ENCODE data around the gene MFAP4. TPM values are rescaled to one million over a fixed set of nuclear protein-coding genes. Genes with fewer than 3 reads are reported as not detected.

The MFAP4 gene
- total RNA-seq, 3 donors from 2014 or later: 45.5 to 186 (median 116) TPM

- peak; percentile 59 to 76 (median 64) for TF ChIP-seq POLR2AphosphoS5 (IDR thresholded peaks at IDR 0.05)
- TF ChIP-seq POLR2A (IDR thresholded peaks at IDR 0.05): no peak
- H3K36me3 ChIP-seq: peaks cover 7% of the 10 kb centered on the region
- peak overlapping the region; percentile 90 to 98 for H3K27ac ChIP-seq
- H3K4me3 ChIP-seq: peak overlapping the region; percentile 0 to 46 (median 20)
- peaks cover 17 to 36% of the 10 kb centered on the region in 2 donors for H3K4me1 ChIP-seq
- no peaks in the 10 kb centered on the region for H3K9me3 ChIP-seq
- peak in 1 of 2 donors; percentile 89 for DNase-seq (ENCODE audit: low spot score in 2 of 2)
- H3K27me3 ChIP-seq: no peaks in the 10 kb centered on the region
- intact Hi-C loops (cut with DNase I; ENCODE audit: low total_unique reads): no loop called here
Observed at GRCh38 chr17:19384723-19385391, 2.1 kb downstream of the MFAP4 start.

DNA sequence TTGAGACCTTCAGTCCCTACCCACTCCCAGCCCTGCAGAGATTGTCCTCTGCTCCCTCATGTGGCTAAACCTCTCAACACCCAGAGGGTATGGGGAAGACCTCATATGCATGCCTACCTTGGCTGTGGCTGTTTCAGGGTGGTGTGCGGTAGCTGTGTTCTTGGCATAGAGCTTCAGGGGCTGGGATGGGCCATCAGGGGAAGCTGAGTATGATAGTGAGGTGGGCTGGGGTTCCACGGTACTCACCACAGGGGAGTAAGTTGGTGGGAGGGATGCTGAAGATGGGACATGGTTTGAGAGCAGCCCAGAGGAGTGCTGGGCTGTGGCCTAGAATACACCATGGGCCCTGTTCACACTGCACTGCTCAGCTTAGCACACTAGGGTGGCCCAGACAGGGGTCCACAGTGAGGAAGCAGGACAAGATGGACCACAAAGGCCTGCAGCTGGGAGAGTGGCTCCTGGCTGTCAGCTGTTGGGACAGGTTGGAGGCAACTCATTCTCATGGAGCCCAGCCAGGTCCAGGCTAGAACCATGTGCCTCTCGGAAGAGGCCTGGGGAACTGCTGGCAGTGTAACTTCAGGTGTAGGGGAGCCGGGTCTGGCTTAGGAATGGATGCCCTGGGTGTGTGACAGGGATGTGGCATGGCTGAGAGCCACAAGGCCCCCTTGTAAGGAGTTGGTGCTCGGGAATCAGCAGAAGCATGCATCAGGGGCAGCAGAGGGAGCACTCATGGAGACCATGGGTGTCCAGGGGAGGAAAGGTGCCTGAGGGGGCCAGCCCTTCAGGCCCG, 3.1 kb downstream of the MFAP4 start:
- DNase-seq (ENCODE audit: low spot score in 2 of 2): no peak
- peaks cover 24 to 37% of the 10 kb centered on the region in 2 donors for H3K4me1 ChIP-seq

GRCh38 chr17:19382531-19383444, 4.2 kb downstream of the MFAP4 start:
- no peaks in the 10 kb centered on the region for H3K27me3 ChIP-seq
- intact Hi-C loops (cut with DNase I; ENCODE audit: low total_unique reads): no loop called here
- TF ChIP-seq, protein P1, sequence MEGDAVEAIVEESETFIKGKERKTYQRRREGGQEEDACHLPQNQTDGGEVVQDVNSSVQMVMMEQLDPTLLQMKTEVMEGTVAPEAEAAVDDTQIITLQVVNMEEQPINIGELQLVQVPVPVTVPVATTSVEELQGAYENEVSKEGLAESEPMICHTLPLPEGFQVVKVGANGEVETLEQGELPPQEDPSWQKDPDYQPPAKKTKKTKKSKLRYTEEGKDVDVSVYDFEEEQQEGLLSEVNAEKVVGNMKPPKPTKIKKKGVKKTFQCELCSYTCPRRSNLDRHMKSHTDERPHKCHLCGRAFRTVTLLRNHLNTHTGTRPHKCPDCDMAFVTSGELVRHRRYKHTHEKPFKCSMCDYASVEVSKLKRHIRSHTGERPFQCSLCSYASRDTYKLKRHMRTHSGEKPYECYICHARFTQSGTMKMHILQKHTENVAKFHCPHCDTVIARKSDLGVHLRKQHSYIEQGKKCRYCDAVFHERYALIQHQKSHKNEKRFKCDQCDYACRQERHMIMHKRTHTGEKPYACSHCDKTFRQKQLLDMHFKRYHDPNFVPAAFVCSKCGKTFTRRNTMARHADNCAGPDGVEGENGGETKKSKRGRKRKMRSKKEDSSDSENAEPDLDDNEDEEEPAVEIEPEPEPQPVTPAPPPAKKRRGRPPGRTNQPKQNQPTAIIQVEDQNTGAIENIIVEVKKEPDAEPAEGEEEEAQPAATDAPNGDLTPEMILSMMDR (IDR thresholded peaks at IDR 0.05): no peak
- no peak for TF ChIP-seq POLR2AphosphoS5 (IDR thresholded peaks at IDR 0.05)
- no peak for TF ChIP-seq POLR2A (IDR thresholded peaks at IDR 0.05)
- peaks cover 7% of the 10 kb centered on the region for H3K36me3 ChIP-seq
- H3K4me3 ChIP-seq: no peak overlapping the region
- no peak for DNase-seq (ENCODE audit: low spot score in 2 of 2)
- H3K4me1 ChIP-seq: peaks cover 21 to 27% of the 10 kb centered on the region in 2 donors
- peak overlapping the region; percentile 66 to 90 for H3K27ac ChIP-seq
- H3K9me3 ChIP-seq: no peaks in the 10 kb centered on the region

More for the DNA sequence above, 3.1 kb downstream of the MFAP4 start:
- TF ChIP-seq POLR2A (IDR thresholded peaks at IDR 0.05): no peak
- TF ChIP-seq, protein P1 (IDR thresholded peaks at IDR 0.05): no peak
- TF ChIP-seq POLR2AphosphoS5 (IDR thresholded peaks at IDR 0.05): no peak
- Histone ChIP-seq H3K4me3 (no peak overlapping the region), H3K27me3 (no peaks in the 10 kb centered on the region), H3K36me3 (peaks cover 7% of the 10 kb centered on the region), H3K9me3 (no peaks in the 10 kb centered on the region), H3K27ac (peak overlapping the region; percentile 90 to 98)
- intact Hi-C loops (cut with DNase I; ENCODE audit: low total_unique reads): no loop called here

DNA sequence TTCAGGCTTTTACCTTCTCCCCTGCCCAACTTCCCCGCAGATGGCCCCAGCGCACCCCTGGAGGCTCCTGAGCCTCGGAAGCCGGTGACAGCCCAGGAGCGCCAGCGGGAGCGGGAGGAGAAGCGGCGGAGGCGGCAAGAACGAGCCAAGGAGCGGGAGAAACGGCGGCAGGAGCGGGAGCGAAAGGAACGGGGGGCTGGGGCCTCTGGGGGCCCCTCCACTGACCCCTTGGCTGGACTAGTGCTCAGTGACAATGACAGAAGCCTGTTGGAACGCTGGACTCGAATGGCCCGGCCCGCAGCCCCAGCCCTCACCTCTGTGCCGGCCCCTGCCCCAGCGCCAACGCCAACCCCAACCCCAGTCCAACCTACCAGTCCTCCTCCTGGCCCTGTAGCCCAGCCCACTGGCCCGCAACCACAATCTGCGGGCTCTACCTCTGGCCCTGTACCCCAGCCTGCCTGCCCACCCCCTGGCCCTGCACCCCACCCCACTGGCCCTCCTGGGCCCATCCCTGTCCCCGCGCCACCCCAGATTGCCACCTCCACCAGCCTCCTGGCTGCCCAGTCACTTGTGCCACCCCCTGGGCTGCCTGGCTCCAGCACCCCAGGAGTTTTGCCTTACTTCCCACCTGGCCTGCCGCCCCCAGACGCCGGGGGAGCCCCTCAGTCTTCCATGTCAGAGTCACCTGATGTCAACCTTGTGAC, 5.1 kb downstream of the MFAP4 start:
- H3K27ac ChIP-seq: peak overlapping the region; percentile 17 to 66

More for the DNA sequence above, 5.1 kb downstream of the MFAP4 start:
- peaks cover 7% of the 10 kb centered on the region for H3K36me3 ChIP-seq
- H3K9me3 ChIP-seq: no peaks in the 10 kb centered on the region
- TF ChIP-seq, protein P1 (IDR thresholded peaks at IDR 0.05): no peak
- no peak for TF ChIP-seq POLR2AphosphoS5 (IDR thresholded peaks at IDR 0.05)
- TF ChIP-seq POLR2A (IDR thresholded peaks at IDR 0.05): no peak
- H3K4me3 ChIP-seq: no peak overlapping the region
- no peak for DNase-seq (ENCODE audit: low spot score in 2 of 2)
- peaks cover 15 to 27% of the 10 kb centered on the region in 2 donors for H3K4me1 ChIP-seq
- H3K27me3 ChIP-seq: no peaks in the 10 kb centered on the region
- intact Hi-C loops (cut with DNase I; ENCODE audit: low total_unique reads): no loop called here
